GM18519 (cell line): ENCODE data around the gene PRKCH.

ENCODE experiments used
- ATAC-seq: cut with Tn5 transposase; IDR thresholded peaks from one replicate; pipeline ENCODE4 v1.9.1; 2021; ENCODE audit warnings: mild to moderate bottlenecking, moderate library complexity; ENCODE audit not compliant: unreplicated experiment, low FRiP score

The PRKCH gene

DNA sequence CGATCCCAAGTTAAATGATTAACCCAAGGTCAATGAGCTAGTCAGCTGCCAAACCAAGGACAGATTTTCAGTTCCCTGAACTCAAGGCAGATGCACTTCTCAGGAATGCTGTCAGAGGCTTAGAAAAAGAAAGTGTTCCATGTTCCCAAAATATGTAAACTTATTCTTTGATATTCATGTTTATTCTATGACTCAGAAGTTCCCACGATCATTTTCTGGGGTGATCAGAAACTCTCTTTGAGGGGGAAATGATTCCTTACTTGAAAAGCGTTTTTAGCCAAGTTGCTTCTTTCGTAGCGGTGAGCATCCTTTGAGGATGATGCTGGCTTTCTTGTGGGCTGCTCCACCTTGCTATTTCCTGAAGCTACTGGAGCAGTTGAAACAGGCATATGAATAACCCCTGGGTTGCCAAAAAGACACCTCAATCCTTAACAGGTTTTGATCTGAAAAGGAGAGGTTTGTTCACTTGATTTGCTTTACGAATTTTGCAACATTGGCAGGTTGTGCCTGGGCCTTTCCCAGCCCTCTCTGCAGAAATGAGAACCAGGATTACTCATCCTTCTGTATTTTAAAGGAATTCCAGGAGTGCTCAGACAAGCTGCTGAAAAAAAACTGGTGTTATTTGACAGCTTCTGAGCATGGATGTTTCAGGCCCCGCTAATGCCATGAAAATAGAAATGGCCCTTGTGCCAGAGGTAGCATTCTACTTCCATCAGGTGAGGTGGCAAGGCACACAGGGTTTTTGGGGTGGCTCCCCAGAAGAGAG lies 252.6 kb downstream of the PRKCH start:
- ATAC-seq, result no peak

DNA sequence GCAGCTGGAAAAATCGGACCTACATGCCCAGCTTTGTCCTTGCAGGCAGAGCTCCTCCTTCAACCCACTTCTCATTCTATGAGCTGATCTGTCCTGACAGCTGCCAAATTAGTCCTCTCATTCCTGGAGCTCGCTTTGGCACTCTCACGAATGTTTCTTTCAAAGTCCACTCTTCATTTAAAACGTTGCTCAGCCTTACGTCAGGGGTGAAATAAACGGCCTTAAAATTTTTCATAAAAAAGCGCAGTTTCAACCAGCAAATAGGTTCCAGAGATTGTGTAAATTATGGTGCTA lies 253.1 kb downstream of the PRKCH start:
- no peak for ATAC-seq

DNA sequence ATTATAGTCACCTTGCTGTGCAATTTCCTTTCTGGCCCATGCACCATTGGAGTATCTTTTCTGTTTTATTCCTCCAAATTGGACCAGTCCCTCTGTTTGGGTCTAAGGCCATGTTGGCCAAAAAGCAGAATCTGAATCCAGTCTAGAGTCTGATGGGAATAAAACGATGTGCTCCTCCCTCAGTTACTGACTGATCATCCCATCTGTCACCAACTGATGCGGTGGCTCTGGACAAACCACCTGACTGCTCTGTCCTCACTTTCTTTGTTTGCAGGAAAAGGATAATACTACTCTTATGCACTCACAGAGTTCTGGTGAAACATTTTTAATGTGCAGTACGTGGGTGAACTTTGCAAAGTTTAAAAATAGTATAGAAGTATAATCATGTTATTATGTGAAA lies 253.7 kb downstream of the PRKCH start:
- ATAC-seq, result no peak

DNA sequence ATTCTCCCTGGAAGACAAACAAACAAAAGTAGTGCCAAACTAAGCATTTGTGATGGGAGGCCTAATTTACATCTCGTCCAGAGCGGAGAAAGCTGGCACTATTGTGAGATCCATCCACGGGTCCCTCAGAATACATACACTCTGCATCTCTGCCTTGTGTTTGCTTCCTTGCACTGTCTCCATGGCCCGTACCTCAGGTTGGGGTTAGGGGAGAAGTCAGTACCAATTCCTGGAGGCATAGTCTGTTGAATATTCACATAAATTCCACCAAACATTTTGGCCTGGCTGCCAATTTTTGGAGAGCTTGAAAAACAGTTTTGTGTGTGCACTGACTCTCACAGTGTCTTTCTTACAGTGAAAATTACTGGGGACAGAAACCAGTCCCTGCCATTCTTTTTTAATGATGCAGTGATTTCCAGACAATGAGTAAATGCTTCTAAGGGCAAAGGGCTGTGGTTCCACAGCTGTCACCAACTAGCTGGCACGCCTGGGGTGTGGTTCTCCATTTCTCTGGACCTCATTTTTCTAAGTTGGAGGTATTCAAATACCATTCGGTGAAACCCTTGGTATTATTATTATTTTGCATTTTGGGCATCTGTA lies 254.3 kb downstream of the PRKCH start:
- no peak for ATAC-seq

DNA sequence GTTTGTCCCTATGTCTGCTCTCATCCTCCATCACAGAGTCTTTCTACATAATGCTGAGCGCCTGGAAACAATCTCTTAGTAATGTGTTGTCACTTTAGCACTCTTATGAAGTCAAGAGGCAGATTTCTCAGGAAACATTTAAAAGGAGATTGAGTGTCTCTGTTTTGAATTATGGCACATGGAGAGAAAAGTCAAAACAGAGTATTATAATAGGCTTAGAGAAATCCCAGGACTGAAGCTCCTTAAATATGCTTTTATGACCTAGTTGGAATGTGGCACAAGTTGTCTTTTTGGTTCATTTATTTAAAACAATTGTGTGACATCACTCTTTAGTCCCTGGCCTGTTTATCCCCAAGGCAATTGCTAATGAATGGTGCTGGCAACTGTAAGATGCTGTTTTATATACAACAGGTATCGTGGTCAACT lies 256.1 kb downstream of the PRKCH start:
- ATAC-seq, result no peak

DNA sequence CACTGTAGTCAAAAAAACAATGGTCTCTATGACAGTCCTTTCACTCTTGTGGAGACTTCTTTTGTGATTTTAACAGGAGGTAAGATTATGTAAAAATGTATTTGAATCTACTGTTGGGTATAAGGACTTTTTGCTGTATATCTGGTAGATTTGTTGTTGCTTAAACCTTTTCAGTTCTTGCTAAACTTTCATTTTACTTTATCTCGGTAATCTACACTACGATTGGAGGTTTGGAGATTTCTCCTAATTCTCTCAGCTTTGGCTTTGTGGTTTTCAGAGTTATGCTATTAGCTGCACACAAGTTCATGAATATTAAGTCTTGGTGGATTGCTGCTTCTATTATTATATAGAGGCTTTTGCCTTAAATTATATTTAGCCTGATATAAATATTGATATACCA lies 257.4 kb downstream of the PRKCH start:
- no peak for ATAC-seq

DNA sequence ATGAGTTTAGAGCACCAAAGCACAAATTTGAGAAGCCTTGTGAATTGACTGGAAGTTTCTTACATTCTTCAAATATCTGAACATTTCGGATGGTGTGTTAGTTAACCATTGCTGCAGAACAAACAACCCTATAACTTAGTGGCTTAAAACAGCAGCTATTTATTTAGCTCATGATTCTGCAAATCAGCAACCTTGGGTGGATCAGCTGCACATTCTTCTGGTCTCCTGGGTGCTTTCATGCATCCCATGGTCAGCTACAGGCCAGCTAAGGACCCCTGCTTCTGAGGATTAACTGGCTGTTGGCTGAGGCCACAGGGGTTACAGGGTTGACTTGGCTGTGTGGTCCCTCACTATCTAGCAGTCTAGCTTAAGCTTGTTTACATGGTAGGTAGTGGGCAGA lies 260.0 kb downstream of the PRKCH start:
- no peak for ATAC-seq

DNA sequence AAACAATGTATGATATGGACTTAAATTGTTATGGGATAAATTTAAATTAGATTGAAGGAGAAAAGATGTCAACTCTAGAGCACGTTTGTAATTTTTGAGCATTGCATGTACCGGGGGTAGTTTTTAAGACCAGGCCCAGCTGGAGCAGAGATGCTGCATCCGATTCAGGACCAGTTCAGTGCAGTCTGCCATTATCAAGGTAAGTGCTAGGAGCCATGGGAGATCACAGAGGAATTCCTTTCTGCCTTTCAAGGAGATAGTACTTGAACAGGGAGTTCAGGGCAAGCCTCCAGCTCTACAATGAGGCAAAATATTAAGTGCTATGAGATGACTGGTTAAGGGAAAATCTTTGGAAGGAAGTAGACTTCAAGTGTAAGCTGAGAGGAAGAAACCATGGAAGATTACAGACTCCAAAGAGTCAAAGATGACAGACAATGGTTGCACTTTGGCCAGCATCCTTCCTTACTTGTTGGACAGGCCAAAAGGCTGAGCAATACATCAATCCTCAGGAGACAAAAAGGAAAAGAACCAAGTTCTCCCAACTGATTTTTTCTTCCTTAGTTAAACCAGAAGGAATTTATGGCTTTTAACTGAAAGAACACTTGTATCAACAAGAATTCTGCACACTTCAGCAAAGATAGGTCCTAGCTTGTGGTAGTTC lies 260.7 kb downstream of the PRKCH start:
- ATAC-seq, result no peak

DNA sequence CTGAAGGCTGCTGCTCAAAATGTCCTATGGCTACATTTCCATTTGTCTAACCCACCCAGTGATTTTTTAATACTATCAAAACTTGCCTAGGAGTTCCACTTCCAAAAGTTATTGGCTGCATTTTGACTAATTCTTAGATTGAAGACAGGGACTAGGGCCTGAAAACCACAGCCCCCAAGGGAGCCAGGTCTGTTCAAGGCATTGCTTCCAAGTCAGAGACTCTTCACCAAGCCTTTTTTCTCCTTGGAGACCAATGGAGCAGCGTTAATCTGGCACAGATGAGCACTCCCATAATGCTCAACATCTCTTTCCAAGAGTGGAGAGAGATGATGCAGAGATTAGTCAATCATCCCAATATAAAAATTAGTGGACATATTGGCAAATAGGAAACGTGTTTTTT lies 261.4 kb downstream of the PRKCH start:
- no peak for ATAC-seq

DNA sequence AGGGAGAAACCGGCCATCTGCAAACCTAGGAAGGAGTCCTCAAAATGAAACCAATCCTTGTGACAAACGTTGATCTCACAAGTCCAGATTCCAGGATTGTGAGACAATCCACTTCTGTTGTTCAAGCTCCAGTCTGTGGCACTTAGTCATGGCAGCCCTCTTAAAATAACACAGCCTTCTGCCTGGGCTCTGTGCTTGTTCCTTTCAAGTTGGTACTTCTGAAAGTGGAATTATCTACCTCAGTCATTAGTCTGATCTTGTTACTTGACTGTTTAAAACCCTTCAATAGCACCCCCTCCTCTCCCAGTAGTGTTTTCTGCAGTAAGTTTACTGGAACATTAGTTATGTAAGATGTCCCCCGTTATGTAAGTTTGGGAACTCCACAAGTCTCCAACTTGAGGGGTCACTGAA lies 263.0 kb downstream of the PRKCH start:
- ATAC-seq, result no peak

DNA sequence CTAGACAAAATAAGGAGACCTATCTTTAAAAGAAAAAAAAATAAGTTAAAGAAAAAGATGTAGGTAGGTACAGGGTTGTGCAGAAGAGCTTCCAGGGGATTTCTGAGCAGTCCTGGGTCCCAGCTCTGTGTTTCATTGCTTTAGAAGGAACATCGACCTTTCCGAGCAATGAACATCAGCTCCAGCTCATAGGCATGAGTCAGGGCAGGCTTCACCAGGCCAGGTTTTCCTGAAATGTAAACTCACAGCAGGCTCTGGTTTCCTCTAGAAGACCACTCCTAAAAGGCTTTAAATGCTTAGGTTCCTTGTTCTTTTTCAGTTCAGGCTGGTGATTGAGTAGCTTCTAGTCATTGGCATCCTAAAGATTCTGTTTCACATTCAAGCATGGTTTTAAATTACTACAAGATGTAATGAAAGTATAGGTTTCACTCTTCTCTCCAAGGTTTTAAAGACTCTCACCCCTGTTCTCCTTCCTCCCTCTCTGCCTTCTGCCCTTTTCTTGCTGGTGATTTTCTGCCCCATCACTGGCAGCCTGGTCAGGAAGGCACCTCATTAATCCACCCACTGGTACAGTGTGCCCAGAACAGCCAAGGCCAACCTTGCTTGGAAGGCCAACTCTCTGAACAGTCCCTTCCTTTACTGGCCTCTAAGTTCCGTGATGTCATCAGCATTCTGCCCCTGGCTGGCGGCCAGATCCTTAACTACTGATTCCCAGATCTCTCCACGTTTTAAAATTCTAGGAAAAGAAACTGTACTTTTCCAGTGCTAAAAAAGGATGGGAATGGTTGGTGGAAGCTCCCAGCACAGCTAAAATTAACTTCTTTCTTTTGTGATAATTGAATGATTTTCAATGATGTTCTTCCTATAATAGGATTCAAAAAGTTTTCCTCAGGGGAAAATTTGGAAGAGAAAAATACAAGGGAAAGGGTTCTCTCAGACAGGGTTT lies 264.5 kb downstream of the PRKCH start:
- ATAC-seq, result no peak

DNA sequence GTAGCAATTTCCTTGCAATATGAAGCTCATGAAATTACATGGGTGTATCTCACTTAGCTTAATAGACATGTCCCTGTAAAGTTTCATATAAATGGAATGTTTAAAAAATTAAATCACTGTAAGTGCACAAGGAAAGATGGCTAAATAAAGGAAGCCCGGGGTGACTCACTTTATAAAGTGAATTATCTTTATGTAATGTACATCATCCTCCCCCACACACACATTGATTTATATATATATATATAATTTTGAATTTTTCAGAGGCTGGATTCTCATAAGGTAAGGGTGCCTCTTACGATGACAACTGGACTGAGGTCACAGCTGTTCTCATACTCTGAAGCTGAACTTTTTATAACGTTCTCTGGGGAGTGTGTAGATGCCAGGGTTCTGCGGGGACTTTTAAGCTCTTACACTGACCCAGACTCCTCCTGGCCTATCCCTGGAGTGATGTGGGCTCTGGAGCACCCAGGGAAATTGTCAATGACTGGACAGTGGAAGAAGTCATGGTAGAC lies 265.2 kb downstream of the PRKCH start:
- no peak for ATAC-seq

DNA sequence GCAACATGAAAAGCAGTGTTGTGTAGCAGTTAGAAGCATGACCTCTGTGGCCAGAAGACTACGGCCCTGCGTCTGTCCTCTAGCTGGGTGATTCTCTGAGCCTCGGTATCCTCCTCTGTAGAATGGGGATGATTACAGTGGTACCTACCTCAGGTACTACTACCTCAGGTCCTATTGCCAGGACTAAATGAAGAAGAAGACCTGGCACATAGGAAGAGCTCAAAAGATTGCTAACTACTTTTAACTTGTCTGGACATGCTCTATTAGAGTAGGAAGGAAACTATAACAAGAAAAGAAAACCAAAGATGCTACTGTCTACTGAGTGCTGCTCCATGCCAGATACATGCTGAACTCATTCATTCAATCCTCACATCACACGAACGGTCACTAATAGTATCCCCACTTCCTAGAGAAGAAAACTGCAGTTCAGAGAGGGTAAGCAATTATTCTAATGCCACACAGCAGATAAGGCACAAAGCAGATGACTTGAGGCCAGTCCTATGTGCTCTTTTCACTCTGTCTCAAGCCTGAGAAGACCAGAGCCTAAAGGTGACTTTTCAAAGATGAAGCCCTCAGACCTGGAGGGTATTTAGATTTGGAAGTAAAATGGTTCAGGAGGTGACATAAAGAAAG lies 265.8 kb downstream of the PRKCH start:
- no peak for ATAC-seq

DNA sequence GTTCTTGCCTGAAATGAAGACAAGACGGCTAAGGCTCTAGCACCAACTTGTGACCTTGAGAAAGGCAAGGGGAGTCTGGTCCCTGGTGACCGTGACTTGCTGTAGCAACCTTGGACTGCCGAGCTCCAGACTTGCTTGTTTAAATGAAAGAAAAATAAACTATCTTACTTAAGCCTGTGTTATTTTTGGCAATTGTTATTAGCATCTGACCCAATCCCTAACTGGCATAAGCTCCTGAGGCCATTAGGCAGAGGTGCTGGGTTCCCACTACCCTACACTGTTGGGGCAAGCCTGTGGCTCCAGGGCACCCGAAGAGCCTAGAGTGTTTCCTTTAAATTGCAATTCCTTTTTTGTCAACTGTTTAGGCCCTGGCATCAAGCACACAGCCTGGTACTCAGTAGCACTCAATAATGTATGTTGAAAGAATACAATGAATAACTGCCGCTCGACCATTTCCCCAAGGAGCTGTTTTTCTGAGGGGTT lies 267.1 kb downstream of the PRKCH start:
- no peak for ATAC-seq

DNA sequence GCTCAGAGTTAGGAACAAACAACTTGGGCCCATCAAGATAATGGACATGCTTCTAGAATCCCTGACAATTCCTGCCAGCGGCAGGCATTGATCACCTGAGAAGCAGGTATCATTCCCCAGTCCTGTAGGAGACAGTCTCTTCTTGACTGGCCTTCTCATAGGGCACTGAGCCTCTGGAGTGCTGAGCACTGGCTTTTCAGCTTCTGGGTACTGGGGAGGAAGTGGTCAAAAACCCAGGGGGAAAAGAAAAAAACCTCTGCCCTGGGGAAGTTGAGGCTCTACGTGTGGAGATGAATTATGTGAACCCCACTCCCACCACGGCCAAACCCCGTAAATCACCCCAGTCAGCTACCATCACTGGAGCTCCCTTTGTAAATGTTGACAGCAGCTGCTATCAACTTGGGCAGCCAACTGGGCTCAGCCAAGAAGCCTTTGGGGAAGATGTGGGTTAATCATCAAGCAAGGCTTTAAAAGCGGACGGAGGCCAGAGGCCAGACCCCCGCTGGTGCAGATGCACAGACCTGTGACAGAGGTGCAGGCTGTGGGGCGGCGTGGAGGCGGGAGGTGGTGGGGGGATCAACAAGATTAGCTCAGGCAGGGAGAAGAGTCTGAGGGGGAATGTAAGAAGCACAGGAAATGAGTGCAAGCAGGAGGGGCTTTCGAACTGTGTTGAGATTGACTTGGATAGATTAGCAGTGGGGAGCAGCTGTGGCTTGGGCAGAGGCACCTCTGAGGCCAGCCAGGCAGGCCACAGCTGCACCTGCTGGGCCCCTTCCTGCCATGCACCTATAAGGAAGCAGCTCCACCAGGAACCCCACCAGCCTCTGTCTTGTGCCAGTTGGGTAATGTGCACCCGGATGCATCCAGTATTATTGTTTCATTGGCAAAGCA lies 268.6 kb downstream of the PRKCH start:
- no peak for ATAC-seq

DNA sequence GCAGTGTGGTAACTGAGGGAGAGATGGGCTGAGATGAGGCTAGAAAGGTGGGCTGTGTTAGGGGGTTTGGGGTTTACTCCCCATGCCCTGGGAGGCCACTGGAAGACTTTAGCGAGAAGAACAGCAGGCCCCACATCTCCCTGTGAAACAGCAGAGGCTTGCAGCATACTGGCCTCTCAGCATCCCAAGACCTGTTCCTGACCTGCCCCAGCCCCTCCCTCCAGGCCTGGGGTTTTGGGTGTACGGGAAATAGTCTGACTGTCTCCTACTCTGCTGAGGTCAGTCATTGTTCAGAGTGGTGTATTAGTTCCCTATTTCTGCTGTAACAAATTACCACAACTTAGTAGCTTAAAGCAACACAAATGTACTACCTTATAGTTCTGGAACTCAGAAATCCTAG lies 270.5 kb downstream of the PRKCH start:
- no peak for ATAC-seq

DNA sequence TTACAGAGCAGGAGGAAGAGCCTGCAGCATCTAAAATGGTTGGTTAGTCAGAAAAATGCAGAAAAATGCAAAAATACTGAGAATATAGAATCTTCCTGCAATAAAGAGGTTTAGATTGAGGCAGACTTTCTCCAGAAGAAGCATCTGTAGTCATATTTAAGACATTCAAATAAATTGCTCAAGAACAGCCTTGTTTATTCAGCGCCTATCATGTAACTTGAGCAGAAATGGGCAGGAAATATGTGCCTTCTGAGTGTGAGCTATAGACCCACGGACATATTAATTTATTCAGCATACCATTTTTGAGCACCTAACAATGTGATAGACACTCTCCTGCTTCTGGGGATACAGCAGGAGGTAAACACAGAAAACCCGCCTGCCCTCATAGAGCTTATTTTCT lies 272.0 kb downstream of the PRKCH start:
- ATAC-seq, result no peak

DNA sequence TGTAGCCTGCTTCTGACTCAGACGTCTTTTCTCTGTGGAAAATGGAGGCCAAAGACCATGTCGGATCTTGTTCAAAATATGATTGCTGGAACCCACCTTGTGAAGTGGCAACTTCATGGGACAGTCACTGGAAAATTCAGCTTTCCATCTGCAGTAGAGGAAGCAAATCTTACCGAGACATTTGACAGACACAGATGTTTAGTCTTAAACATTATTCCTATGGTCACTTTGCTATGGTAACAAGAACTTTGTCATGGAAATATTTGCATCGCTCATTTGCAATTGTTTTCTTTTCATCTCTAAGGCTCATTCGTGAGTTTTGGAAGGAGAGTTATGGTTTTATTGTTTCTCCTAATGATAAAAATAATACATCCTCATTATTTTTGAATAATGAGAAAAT lies 275.6 kb downstream of the PRKCH start:
- no peak for ATAC-seq

DNA sequence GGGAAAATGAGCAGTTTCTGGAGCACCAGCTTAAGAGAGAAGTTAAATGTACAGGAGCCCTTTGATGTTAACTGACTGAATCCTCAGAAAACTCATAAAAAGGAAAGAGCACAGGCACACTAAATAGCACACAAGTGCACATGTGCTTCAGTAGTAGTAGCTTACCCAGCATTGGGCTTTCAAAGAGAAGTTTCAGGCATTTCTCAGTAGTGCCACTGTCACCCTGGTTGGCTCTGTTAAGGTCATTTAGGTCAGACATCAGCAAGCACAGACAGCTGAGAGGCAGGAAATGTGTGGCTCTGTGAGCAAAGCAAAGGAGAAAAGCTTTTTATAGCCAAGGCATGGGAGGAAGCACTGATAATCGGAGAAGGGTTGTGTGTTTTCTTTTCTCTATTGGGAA lies 277.6 kb downstream of the PRKCH start:
- ATAC-seq, result no peak
